OCI-LY7 (cell line): Measurements from ENCODE around the gene KLHDC9. TPM values are rescaled to one million over a fixed set of nuclear protein-coding genes. Genes with fewer than 3 reads are reported as not detected.

Source experiments
- BruUV-seq: library from RNA; stranded (reverse); fragments of 400-500 nt; replicated peaks from 2 replicates; lab custom pipeline; 2021; lab: Mats Ljungman, UMichigan
- CTCF ChIA-PET: fragments of 300-600 bp; sonication (Branson Sonifier 250); formaldehyde crosslinking; loops from one replicate; lab custom pipeline; 2022; ENCODE audit warnings: antibody characterized with exemption; ENCODE audit not compliant: unreplicated experiment; lab: Charles Lee
- POLR2A ChIA-PET: fragments of 300-600 bp; sonication (Branson Sonifier 250); formaldehyde crosslinking; loops from one replicate; lab custom pipeline; 2022; ENCODE audit warnings: antibody characterized with exemption; lab: Charles Lee
- DNase-seq: peaks from one replicate; pipeline ENCODE4 v3.0.0-alpha.2; 2015; ENCODE audit warnings: low spot score
- H2AFZ ChIP-seq: fragments of 200-600 bp; sonication (generic), shearing (Covaris generic); 2 replicates; pipeline ENCODE4 v1.6.1; 2014; ENCODE audit warnings: mild to moderate bottlenecking, antibody characterized with exemption, low read length, moderate library complexity
- H3K27ac ChIP-seq: fragments of 200-600 bp; sonication (generic); 2 replicates; pipeline ENCODE4 v1.5.1; 2014; ENCODE audit warnings: mixed run types, low read depth, mild to moderate bottlenecking, moderate library complexity, low read length, inconsistent platforms; ENCODE audit not compliant: poor library complexity, severe bottlenecking
- H3K36me3 ChIP-seq: fragments of 200-600 bp; sonication (generic); 2 replicates; pipeline ENCODE4 v1.6.1; 2014; ENCODE audit warnings: mild to moderate bottlenecking, antibody characterized with exemption, low read length, moderate library complexity, mixed read lengths; ENCODE audit not compliant: insufficient read depth
- H3K4me1 ChIP-seq: fragments of 200-600 bp; sonication (generic); 2 replicates; pipeline ENCODE4 v1.5.1; 2014; ENCODE audit warnings: mild to moderate bottlenecking, low read length; ENCODE audit not compliant: insufficient read depth, poor library complexity, severe bottlenecking
- H3K4me2 ChIP-seq: fragments of 200-600 bp; sonication (generic); 2 replicates; pipeline ENCODE4 v1.6.1; 2014; ENCODE audit warnings: mild to moderate bottlenecking, low read length
- H3K4me3 ChIP-seq: fragments of 200-600 bp; sonication (generic); 2 replicates; pipeline ENCODE4 v1.5.1; 2014; ENCODE audit warnings: mild to moderate bottlenecking, low read depth, low read length; ENCODE audit not compliant: poor library complexity, severe bottlenecking
- H3K79me2 ChIP-seq: fragments of 200-600 bp; sonication (generic); 2 replicates; pipeline ENCODE4 v1.6.1; 2016; ENCODE audit warnings: low read depth, mild to moderate bottlenecking, low read length, moderate library complexity, mixed read lengths; ENCODE audit not compliant: insufficient read depth
- H3K9me2 ChIP-seq: fragments of 200-600 bp; sonication (generic); 2 replicates; pipeline ENCODE4 v1.6.1; 2016; ENCODE audit warnings: mild to moderate bottlenecking, low read length, mixed read lengths; ENCODE audit not compliant: insufficient read depth
- H3K9me3 ChIP-seq: fragments of 200-600 bp; sonication (generic); 2 replicates; pipeline ENCODE4 v1.6.1; 2014; ENCODE audit warnings: mild to moderate bottlenecking, mixed run types, low read length, mixed read lengths
- H4K20me1 ChIP-seq: fragments of 200-600 bp; sonication (generic); 2 replicates; pipeline ENCODE4 v1.6.1; 2014; ENCODE audit warnings: mild to moderate bottlenecking, antibody characterized with exemption, low read length, moderate library complexity, mixed read lengths; ENCODE audit not compliant: insufficient read depth
- CTCF ChIP-seq: fragments of 200-600 bp; sonication (generic); conservative IDR thresholded peaks from 2 replicates; pipeline ENCODE4 v1.5.1; 2014; ENCODE audit warnings: mild to moderate bottlenecking, antibody characterized with exemption, low read length, moderate library complexity, mixed read lengths
- EZH2phosphoT487 ChIP-seq: fragments of 200-600 bp; sonication (generic); IDR thresholded peaks from 2 replicates; pipeline ENCODE4 v1.6.1; 2018; ENCODE audit warnings: low read depth, borderline replicate concordance, mild to moderate bottlenecking, mixed run types, antibody characterized with exemption, low read length, moderate library complexity, mixed read lengths
- intact Hi-C: fragments of 100-400 bp; cut with micrococcal nuclease; formaldehyde crosslinking; loops from one replicate; pipeline ENCODE4 v1.10.0; 2022; ENCODE audit not compliant: unreplicated experiment
- total RNA-seq, 2 experiments: library from RNA; depleted of rRNA in 1 of 2; stranded (reverse); fragments of >200 nt in 1 of 2; shearing (Covaris generic) in 1 of 2; gene quantifications; 2 replicates each; pipeline ENCODE4 v1.2.3, GENCODE V29; 2014 to 2022

The KLHDC9 gene
- total RNA-seq, 2 experiments from 2014 or later = 0.95 to 1.3 TPM

- ChIA-PET CTCF (interaction anchor here (0.7 to 1.3 kb wide), 4 partner anchors 9 to 57 kb away, joined by 3 to 4 read pairs (median 4); partner anchors contain the start of genes ARHGAP30 and USF1), POLR2A (interaction anchor here (1.4 kb wide), 1 partner anchor 15 kb away, joined by 4 read pairs; the partner anchor contains the start of gene ARHGAP30)
- H4K20me1 ChIP-seq = no peaks in the 10 kb centered on the region
- H3K4me3 ChIP-seq = no peak overlapping the region
- TF ChIP-seq CTCF (peak; percentile 80), EZH2phosphoT487 (no peak)
- no peak overlapping the region for H3K27ac ChIP-seq
- no peak for DNase-seq
- no peak overlapping the region for H3K4me2 ChIP-seq
- H2AFZ ChIP-seq = no peak overlapping the region
- H3K9me2 ChIP-seq = no peaks in the 10 kb centered on the region
- peaks cover 4% of the 10 kb centered on the region; the same call in 1 of the 2 replicates for H3K79me2 ChIP-seq
- peaks cover 94% of the 10 kb centered on the region for H3K36me3 ChIP-seq
- H3K9me3 ChIP-seq = no peaks in the 10 kb centered on the region
- intact Hi-C loops = no loop called here
- no TSS peak for BruUV-seq
- H3K4me1 ChIP-seq = no peaks in the 10 kb centered on the region
Observed at GRCh38 chr1:161054805-161055204, 43.4 kb upstream of the KLHDC9 start.

GRCh38 chr1:161059293-161059692, 38.9 kb upstream of the KLHDC9 start:
- BruUV-seq = no TSS peak
- POLR2A ChIA-PET = interaction anchor here (1.8 to 2.4 kb wide), 2 partner anchors 9 to 13 kb away, joined by 9 read pairs; partner anchors contain the start of gene USF1

More at GRCh38 chr1:161059293-161059692, 38.9 kb upstream of the KLHDC9 start:
- intact Hi-C loops = no loop called here
- peaks cover 74% of the 10 kb centered on the region for H3K36me3 ChIP-seq
- no peak overlapping the region for H3K4me3 ChIP-seq
- H3K4me1 ChIP-seq = no peaks in the 10 kb centered on the region
- no peak overlapping the region for H3K4me2 ChIP-seq
- H2AFZ ChIP-seq = no peak overlapping the region
- no peaks in the 10 kb centered on the region for H3K9me2 ChIP-seq
- CTCF ChIA-PET = interaction anchor here (0.9 kb wide), 1 partner anchor 9 kb away, joined by 4 read pairs; no protein-coding TSS in a partner anchor
- peaks cover 25% of the 10 kb centered on the region for H3K79me2 ChIP-seq
- H3K9me3 ChIP-seq = no peaks in the 10 kb centered on the region
- no peaks in the 10 kb centered on the region; the same call in 1 of the 2 replicates for H4K20me1 ChIP-seq
- no peak for TF ChIP-seq CTCF
- no peak for TF ChIP-seq EZH2phosphoT487
- H3K27ac ChIP-seq = no peak overlapping the region
- DNase-seq = no peak
